ENCODE measurements around the gene NODAL. TPM values are rescaled to one million over a fixed set of nuclear protein-coding genes. Genes with fewer than 3 reads are reported as not detected.

Gene NODAL
- total RNA-seq, 1 donor from 2014 or later, result not detected

- peak; percentile 40 for DNase-seq
- intact Hi-C loops (cut with DNase I), result no loop called here
- peak; percentile 27 for ATAC-seq (ENCODE audit: poor library complexity)
These were observed 953 bp downstream of the NODAL start for GRCh38 chr10:70440296-70441160.

GRCh38 chr10:70437721-70438120, 3.8 kb downstream of the NODAL start:
- no peak for ATAC-seq (ENCODE audit: poor library complexity)
- no peak for DNase-seq
- intact Hi-C loops (cut with DNase I), result no loop called here

- ATAC-seq (ENCODE audit: poor library complexity), result no peak
- DNase-seq, result no peak
- intact Hi-C loops (cut with DNase I), result no loop called here
These were observed 6.0 kb downstream of the NODAL start for GRCh38 chr10:70435241-70436085.

GRCh38 chr10:70433581-70434280, 7.8 kb downstream of the NODAL start:
- intact Hi-C loops (cut with DNase I), result no loop called here
- DNase-seq, result peak; percentile 56

GRCh38 chr10:70432561-70433263, 8.8 kb downstream of the NODAL start:
- DNase-seq (no peak), ATAC-seq (ENCODE audit: poor library complexity) (no peak)
- intact Hi-C loops (cut with DNase I), result no loop called here

More at GRCh38 chr10:70433581-70434280, 7.8 kb downstream of the NODAL start:
- peak; percentile 4 for ATAC-seq (ENCODE audit: poor library complexity)

GRCh38 chr10:70432101-70432500, 9.4 kb downstream of the NODAL start:
- DNase-seq (peak; percentile 69), ATAC-seq (ENCODE audit: poor library complexity) (peak; percentile 17)
- intact Hi-C loops (cut with DNase I), result no loop called here

- intact Hi-C loops (cut with DNase I), result no loop called here
- DNase-seq, result peak; percentile 59
- peak; percentile 87 for ATAC-seq (ENCODE audit: poor library complexity)
These were observed 10.7 kb downstream of the NODAL start for GRCh38 chr10:70430493-70431445.

GRCh38 chr10:70426823-70427222, 14.7 kb downstream of the NODAL start:
- DNase-seq, result no peak
- no peak for ATAC-seq (ENCODE audit: poor library complexity)
- intact Hi-C loops (cut with DNase I), result no loop called here

GRCh38 chr10:70425096-70425495, 16.4 kb downstream of the NODAL start:
- intact Hi-C loops (cut with DNase I), result no loop called here
- DNase-seq, result no peak
- ATAC-seq (ENCODE audit: poor library complexity), result no peak

- ATAC-seq (ENCODE audit: poor library complexity), result no peak
- intact Hi-C loops (cut with DNase I), result no loop called here
- DNase-seq, result no peak
These were observed 17.2 kb downstream of the NODAL start for GRCh38 chr10:70424320-70424719.

- DNase-seq, result no peak
These were observed 22.8 kb downstream of the NODAL start for GRCh38 chr10:70418713-70419112.

GRCh38 chr10:70418229-70418628, 23.3 kb downstream of the NODAL start:
- DNase-seq (no peak), ATAC-seq (ENCODE audit: poor library complexity) (no peak)

More at GRCh38 chr10:70418713-70419112, 22.8 kb downstream of the NODAL start:
- no peak for ATAC-seq (ENCODE audit: poor library complexity)
- intact Hi-C loops (cut with DNase I), result no loop called here

GRCh38 chr10:70417568-70417967, 23.9 kb downstream of the NODAL start:
- no peak for ATAC-seq (ENCODE audit: poor library complexity)
- intact Hi-C loops (cut with DNase I), result no loop called here

More at GRCh38 chr10:70418229-70418628, 23.3 kb downstream of the NODAL start:
- intact Hi-C loops (cut with DNase I), result no loop called here

GRCh38 chr10:70412356-70412755, 29.1 kb downstream of the NODAL start:
- intact Hi-C loops (cut with DNase I), result no loop called here
- no peak for DNase-seq
- no peak for ATAC-seq (ENCODE audit: poor library complexity)

More at GRCh38 chr10:70417568-70417967, 23.9 kb downstream of the NODAL start:
- DNase-seq, result no peak

GRCh38 chr10:70410608-70411007, 30.9 kb downstream of the NODAL start:
- ATAC-seq (ENCODE audit: poor library complexity) (no peak), DNase-seq (no peak)
- intact Hi-C loops (cut with DNase I), result no loop called here

GRCh38 chr10:70409772-70410171, 31.7 kb downstream of the NODAL start:
- intact Hi-C loops (cut with DNase I), result no loop called here
- no peak for ATAC-seq (ENCODE audit: poor library complexity)
- no peak for DNase-seq
